ENCODE measurements around the gene CHRDL1.
A peak's percentile ranks its signal among the peaks of the same experiment; 100 is the strongest.
"Not testable (repeated sequence)": the region's sequence is repeated elsewhere in the genome, so short reads cannot be mapped to it uniquely, and the experiment has no call there.

The CHRDL1 gene

DNA sequence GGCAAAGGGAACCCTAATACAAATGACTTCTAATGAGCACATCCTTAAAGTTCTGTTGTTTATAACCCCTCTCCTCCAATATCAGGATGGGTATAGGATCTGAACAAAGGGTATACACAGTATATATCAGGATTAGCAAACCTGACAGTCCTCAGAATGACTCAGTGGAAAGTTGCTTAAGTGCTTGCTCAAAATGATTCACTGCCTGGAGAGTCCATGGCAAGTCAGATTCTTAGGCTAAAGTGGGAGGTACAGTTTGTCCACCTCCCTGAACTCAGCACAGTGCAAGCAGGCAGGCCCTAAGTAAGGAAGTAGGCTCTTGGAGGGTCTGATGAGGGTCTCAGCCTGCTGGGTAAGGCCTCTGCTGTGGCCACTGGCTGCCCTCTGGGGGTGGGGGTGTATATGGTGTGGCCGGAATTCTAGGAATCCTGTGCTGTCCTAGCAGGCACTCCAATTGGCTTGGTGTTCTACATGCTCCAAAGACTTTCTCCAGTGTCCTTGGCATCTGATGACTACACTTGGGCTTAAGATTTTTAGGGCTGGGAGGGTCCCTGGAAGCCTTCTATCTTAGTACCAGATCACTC is 54.3 kb downstream of the CHRDL1 start:
- no peak for DNase-seq

DNA sequence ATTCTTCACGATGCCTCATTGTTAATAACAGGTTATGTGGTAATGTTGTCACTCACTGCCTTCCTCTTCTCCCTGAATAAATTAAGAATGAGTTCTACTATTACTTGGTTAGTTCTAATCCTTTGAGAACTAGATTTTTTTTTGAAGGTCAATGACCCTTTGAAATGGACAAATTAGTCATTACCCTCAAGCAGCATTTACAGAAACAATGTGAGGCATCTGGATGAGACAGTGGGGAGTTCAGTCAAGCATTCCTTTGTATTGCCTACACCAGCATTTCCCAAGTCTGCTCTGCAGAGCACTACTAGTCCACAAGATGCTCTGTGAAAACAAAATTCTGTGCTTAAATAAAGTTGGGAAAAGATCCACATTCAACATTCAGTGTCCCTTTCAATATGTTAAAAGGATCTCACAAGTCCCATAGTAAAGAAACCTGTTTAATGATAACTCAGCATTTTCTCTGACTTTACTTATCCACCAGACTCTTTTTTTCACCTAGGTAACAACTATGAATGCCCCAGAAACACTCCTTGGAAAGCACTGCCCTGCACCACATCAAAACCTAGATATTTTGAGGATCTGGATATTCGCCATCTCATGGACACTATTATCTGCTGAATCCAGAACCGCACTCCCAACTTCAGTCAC is 60.6 kb downstream of the CHRDL1 start:
- DNase-seq = no peak

DNA sequence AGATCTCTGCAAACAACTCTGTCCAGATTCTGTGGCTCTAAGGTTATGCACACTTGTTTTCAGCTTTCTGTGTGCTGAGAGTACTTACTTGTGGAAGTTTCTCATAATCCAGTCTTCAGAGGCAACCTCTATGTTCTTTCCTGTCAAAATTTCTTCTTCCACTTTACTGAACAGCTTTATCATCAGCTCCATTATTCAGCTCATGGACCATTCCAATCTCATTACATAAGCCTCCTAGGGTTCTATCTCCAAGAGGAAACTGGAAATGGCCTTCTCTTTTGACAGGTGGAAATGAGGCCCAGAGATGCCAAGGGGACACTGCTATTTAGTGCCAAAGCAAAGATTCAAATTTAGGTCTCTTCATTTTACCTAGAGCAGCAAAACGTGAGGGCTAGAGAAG is 61.3 kb downstream of the CHRDL1 start:
- peak; percentile 9 for DNase-seq

DNA sequence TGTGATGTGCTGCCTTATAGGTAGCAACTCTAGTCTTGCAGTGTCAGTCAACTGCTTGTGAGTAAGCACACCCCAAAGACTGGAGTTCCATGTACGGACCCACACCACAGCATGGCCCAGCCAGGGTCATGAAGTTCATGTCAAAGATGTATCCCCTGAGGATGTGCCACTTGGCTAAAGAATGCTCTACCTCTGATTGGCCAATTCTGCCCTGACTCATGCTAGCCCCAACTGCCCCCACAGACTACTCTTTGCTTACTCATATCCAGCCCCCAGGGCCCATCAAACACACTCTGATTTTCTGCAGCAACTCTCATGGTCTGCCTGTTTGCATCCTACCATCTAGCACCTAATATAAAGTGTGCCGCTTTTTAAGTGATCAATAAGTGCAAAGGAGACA is 62.5 kb downstream of the CHRDL1 start:
- no peak for DNase-seq

DNA sequence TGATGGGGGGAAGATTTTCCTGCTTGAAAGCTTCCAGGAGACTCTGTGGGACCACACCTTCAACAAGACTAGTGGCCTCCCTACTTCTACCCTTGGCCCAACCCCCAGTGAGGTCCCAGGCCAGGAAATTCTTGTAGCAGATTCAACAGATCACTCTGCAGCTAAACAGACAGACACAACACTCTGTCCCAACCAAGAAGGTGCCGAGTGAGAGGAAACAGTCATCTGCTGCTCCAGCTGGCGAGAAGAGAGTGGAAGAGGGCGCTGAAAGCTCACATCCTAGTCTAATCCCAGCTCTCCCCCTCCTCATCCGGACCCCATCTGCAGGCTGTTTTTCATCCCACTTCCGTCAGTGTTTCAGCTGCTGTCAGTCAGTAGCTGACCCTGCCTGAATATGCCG is 63.4 kb downstream of the CHRDL1 start:
- peak; percentile 23 for DNase-seq

DNA sequence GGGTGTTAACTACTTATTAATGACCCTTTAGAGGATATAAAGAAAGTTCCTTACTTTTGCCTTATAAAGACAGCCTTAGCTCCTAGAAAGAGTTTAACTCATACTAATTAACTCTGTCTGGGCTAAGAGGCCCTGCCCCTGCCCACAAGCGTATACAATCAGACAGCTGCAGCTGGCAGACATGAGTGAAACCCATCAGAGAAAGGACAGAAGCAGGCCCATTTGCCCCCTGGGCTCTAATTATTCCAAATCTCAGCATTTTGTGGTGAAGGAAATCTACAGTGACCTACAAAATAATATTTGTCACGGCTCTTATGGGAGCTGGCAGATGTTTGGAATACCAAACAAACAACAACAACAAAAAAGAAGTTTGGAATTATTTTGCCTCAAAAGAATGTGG is 71.8 kb downstream of the CHRDL1 start:
- DNase-seq = no peak

DNA sequence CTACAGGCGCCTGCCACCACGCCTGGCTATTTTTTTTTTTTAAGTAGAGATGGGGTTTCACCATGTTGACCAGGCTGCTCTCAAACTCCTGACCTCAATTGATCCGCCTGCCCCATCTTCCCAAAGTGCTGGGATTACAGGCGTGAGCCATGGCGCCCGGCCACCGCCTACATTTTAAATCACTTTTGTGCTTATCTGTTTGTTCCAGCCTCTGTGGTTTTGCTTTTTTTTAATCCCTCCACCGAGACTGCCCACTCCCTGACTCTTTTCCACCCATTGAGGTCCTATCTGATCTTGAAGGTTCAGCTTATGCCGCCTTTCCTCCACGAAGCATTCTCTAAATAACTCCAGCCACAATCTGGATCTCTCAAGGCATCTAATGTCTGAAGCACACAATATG is 73.5 kb downstream of the CHRDL1 start:
- DNase-seq = no peak

DNA sequence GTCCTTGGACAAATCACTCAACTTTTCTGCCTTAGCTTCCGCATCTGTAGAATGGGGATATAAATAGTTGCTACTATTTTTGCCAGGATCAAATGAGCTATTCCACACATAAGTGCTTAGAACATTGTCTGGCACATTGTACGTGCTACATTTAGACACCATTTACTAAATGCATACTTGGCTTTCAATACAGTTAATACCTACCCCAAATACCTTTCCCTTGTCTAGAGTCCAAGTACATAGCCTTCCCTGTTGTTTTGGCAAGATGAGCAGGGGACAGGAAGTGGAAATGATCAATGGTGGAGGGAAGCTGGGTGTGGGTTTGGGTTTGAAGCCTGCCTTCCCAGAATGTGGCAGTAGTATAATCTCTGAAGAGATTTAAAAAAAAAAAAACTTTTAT is 82.0 kb downstream of the CHRDL1 start:
- DNase-seq = no peak

DNA sequence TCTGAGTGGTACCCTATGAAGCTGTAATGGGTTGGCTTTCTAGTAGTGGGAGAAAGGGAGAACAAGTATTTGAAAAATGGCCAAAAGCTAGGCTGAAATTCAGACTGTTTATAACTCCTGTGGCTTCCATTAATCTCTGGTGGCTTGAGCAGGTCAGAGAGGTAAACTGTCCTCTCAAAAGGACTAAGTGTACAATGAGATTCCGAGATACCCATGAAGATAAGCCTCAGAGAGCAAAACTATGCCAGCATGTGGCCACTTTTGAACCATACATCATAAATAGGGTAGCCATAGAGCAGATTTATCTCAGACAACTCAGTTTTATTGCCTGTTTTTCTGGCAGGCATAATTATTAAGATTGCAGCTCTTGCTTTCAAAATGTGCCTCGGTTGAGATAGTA is 89.2 kb downstream of the CHRDL1 start:
- no peak for DNase-seq

DNA sequence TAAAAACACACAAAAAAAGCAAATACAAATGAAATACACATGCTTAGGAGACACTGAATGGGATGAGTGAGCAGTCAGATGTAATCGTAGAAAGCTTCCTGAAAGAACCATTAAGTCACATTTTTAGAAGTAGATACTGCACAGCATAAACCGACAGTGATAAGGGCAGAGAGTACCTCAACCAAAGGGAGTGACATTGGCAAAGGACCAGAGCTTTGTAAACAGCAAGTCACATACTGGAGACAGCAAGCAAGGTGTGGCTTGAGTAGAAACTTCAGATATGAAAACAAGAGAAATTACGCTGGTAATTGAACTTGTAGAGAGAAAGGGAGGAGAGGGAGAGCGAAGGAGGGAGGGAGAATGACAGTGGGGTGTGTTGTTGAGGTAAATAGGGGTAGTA is 92.0 kb downstream of the CHRDL1 start:
- no peak for DNase-seq

DNA sequence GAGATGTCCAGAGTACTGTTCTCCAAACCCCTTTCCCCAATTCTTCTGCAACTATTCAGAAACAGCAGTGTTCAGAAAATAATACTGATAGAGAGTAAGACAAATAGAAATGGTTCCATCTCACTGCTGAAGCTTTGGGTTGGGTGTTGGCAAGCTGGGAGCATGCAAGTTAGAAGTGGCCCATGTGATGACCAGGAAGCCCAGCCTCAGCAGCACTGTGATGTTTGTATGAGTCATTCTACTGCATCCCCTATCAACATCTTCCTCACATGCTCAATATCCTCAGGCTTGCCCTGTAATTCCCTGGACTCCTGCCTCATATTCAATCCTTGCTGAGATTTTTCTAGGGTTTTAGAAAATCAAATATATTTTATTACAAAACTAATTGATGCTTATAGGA is 96.5 kb downstream of the CHRDL1 start:
- no peak for DNase-seq

DNA sequence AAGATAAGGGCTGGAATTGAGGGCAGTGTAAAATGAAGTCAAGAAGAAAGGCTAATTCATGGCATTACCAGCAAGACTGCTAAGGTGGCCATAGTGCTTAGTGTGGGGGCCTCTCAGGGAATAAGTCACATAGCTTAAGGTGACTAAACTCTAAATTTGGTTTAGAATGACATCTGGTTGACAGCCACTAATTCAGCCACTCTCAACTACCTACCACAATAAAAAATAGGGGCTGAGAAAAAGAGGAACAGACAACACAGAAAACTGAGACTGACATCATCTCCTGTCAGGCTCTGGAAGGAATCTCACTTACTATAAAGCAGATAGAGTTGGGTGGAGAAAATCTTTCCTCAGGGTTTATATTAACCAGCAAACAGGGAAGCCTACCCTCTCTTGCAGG is 96.9 kb downstream of the CHRDL1 start:
- no peak for DNase-seq

DNA sequence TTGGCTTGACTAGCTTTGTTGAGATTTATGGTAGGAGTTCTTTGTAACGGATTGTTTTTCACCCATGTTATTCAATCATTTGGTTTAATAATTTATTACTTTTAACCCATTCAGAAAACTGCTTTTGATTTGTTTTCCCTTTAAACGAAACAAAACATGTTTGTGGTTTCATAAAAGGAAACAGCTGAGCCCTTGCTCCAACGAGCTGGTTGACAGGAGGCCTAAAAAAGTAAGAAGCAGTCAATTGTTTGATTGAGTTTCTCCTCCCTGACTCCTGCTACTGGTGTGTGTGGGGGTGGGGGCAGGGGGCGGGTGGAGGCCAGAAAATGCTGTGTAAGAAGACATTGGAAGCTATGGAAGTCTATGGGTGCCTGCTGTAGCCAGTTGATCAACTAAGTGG is 102.8 kb downstream of the CHRDL1 start:
- DNase-seq = no peak

DNA sequence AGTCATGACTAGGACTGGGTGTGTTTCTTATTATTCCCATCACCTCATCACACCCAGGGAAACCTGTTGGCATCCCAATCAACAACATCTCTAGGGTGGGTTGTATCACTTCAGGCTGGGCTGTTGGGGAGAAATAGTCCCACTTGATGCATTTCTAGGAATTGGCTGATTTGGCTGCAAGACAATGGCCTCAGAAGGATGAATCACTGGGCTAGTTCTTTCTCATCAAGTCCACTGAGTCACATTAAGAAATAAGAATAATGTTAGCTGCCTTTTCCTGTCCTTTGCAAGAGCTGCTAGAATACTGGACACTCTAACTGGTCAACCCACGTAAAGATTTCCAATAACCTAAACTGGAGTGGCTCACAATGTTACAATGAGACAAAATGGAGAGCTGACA is 104.2 kb downstream of the CHRDL1 start:
- no peak for DNase-seq

DNA sequence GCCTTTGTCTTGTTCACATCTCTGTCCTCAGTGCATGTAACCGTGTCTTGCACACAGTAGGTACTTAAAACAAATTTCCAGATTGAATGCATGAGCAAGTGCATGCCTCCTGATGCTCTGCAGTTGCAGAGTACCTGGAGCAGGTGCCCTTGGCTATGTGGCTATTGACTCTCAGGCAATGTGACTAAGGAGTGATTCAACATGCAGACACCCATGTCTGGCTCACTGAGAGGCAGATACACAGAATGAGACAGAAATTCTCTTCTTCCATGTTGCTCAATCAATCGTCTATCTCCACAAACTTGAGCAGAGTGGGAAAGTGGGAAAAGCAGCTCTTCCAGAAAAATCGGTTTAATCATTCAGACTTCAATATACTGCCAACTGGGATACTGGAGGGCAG is 111.0 kb downstream of the CHRDL1 start:
- DNase-seq = no peak

DNA sequence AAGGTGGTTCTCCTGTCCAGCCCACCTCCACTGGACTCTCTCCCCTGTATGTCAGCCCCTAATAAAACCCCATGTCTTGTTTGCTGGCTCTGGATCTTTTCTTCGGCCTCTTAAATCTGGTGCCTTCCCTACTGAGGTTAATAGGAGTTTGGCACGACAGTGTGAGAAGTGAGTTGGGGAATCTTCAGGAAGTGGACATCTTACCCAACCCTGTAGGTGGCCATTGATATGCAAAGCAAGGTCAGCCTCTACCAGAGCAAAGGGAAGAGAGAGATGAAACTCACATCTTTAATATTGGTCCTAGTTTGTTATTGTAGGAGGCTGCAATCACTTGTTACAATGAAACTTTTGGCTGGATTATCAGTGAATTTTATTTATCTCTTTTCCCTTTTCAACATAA is 111.7 kb downstream of the CHRDL1 start:
- no peak for DNase-seq

DNA sequence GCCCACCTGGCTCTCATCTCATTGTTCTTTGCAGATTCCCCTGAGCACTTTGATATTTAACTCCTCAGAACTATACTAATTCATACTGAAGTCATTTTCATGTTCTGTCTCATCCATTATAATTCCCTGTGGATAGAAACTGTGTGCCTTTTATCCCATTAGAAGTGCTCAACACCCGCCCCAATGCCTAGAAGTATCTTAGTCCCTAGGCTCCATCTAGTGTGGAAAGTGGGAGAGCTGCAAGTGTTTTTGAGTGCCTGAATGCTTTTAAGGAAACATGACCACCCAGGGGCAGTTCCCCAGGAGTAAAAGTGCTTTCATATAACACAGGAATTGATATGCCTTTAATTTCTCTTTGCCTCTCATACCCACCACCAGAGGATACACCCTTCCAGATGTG is 117.0 kb downstream of the CHRDL1 start:
- peak; percentile 9 for DNase-seq

DNA sequence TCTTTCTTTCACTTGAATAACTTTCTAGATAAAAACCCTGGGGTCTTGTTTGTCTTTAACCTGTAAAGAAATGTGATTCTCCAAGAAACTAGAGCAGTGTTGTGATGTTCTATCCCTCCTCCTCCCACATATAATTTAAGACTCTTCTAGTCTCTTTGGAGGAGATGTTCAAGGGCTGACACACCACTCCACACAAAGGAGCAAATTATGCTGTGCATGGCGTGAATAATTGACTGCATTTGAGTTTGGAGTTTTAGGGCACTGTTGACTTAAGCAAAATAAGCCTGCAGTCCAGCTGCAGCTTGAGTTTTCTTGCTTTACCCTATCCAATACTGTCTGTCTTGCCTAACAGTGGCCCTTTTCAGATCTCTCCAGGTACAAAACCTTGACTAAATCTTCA is 119.7 kb downstream of the CHRDL1 start:
- peak; percentile 29 for DNase-seq

DNA sequence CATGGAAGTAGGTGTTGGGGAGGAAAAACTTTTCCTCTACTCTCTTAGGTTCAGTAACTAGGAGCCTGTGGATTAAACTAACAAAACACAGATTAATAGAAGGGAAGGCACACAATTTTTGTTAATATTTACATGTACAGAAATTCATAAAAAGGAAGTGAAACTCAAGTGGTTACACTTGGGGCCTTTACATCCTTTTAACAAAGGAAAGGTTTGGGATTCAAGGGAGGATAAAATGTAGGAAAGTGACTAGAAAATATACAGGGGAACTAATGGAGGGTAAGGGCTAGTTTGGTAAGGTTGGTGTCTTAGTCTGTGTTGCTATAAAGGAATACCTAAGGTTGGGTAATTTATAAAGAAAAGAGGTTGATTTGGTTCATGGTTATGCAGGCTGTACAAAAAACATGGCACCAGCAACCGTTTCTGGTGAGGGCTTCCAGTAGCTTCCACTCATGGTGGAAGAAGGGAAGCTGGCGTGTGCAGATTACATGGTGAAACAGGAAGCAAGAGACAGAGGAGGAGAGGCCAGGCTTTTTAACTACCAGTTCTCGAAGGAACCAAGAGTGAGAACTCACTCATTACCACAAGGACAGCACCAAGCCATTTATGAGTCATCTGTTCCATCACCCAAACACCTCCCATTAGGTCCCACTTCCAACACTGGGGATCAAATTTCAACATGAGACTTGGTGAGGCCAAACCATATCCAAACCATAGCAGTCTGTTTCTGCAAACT is 124.4 kb downstream of the CHRDL1 start:
- no peak for DNase-seq

DNA sequence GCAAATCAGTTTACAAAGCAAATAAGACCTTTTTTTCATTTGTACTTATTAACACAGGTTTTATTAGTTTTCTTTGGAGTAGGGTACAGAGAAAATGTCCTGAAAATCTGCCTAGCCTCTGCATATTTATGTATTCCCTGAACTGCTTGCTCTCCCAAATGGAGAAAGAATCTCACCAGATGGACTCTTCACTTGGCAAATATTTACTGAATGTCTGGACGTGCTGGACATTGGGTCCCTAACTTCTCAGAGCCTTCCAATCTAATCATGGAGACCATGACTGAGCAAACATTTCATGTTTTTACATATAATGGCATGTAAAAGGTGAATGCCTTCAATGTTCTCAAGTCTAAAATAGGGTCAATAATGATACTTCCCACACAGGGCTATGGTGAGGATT is 126.0 kb downstream of the CHRDL1 start:
- no peak for DNase-seq

DNA sequence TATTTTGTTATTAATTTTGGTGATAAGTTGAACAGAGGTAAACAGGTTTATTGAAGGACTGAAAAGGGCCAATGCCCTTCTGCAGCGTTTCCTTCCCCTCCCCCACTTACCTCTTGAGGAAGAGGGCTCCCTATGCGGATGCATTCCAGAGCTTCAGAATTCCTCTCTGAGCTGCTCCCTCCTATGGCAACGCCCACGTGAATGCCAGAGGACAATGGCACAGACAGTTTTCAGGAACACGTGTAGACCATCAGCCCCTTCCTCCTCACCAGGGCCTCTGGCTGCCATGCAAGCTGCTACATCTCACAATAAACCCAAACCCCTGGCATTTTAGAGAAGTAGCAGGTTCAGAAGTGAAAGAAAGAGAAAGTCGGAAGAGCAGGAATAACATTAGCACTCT is 127.9 kb downstream of the CHRDL1 start:
- no peak for DNase-seq

DNA sequence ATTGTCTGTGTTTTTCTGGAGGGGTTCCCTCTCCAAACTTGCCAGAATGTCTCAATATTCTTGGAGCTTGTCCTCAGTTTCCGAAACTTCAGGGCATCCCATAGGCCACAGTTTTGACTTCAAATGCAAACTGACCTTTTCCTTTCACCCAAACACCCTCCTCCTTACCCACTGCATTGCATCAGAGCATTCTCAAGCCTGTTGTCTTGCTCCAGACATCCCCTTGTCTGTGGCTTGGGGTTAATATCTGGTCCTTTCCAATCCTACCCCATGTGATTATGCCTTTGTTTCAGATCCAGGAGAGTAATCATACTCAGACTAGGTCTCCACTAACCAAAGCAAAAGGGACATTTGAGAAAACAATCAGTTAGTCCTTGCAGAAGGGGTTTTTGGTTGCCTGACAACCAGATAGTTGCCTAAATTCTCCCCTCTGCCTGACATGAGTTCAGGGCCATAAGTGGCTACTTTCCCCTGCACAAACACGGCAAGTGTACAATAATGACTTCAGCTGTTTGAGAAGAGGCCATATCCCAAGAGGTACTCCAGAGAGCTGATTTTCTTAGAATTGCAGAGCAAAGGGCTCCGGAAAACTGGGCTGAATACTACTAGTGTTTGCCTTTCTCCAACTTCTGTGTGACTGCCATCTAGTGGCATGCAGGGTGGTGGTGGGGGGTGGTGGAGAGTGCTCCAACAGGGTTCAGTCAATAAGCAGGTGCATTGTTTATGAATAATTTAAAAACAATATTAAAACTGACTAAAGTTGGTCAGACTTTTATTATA is 130.2 kb downstream of the CHRDL1 start:
- no peak for DNase-seq

DNA sequence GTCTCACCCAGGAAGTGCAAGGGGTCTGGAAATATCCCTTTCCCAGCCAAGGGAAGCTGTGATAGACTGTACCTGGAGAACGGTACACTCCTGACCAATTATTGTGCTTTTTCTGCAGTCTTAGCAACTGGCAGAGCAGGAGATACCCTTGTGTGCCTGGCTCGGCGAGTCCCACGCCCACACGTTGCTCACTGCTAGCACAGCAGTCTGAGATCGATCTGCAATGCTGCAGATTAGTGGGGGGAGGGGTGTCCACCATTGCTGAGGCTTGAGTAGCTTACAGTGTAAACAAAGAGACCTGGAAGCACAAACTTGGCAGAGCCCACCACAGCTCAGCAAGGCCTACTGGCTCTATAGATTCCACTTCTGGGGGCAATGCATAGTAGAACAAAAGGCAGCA is 138.5 kb downstream of the CHRDL1 start:
- no peak for DNase-seq

DNA sequence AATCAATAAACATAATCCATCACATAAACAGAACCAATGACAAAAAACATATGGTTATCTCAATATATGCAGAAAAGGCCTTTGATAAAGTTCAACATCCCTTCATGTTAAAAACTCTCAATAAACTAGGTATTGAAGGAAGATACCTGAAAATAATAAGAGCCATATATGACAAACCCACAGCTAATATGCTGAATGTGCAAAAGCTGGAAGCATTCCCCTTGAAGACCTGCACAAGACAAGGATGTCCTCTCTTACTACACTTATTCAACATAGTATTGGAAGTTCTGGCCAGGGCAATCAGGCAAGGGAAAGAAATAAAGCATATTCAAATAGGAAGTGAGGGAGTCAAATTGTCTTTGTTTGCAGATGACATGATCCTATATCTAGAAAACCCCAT is 141.3 kb downstream of the CHRDL1 start:
- DNase-seq = not testable (repeated sequence)

Data from retina (tissue), 1 donor.